DOHH2 (cell line): ENCODE data around the gene INSIG2.

ENCODE experiments used
- EZH2phosphoT487 ChIP-seq: fragments of 200-600 bp; sonication (generic); IDR thresholded peaks from 2 replicates; pipeline ENCODE4 v1.6.1; 2017; ENCODE audit warnings: borderline replicate concordance, mild to moderate bottlenecking, antibody characterized with exemption, low read length, moderate library complexity, mixed read lengths
- TF ChIP-seq, protein P1 (sequence below): fragments of 200-600 bp; sonication (generic); IDR thresholded peaks from one replicate; pipeline ENCODE4 v1.5.1; 2014; ENCODE audit warnings: antibody characterized with exemption, mild to moderate bottlenecking, low read depth, low read length; ENCODE audit not compliant: poor library complexity, severe bottlenecking

DNA sequence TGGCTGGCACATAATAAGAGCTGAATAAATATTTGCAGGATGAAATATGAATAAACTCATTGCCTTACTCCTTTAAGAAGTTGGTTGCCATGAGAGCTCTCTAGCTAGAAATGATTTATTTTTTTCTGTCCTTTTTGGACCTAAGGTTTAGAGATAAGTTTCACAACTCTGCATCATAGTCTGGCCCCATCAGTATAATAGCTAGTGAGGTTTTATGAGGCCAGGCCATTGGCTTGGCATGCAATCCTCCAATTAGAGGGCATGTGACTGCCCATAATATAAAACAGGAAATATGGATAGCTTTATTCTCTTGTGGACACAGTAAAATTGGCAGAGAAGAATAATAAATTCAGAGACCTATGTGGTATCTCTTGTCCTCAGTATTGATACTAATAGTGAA is 26.2 kb upstream of the INSIG2 start:
- TF ChIP-seq EZH2phosphoT487 = no peak
- TF ChIP-seq, protein P1, sequence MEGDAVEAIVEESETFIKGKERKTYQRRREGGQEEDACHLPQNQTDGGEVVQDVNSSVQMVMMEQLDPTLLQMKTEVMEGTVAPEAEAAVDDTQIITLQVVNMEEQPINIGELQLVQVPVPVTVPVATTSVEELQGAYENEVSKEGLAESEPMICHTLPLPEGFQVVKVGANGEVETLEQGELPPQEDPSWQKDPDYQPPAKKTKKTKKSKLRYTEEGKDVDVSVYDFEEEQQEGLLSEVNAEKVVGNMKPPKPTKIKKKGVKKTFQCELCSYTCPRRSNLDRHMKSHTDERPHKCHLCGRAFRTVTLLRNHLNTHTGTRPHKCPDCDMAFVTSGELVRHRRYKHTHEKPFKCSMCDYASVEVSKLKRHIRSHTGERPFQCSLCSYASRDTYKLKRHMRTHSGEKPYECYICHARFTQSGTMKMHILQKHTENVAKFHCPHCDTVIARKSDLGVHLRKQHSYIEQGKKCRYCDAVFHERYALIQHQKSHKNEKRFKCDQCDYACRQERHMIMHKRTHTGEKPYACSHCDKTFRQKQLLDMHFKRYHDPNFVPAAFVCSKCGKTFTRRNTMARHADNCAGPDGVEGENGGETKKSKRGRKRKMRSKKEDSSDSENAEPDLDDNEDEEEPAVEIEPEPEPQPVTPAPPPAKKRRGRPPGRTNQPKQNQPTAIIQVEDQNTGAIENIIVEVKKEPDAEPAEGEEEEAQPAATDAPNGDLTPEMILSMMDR = no peak
